ENCODE measurements around the gene VWA3B. TPM values are rescaled to one million over a fixed set of nuclear protein-coding genes. Genes with fewer than 3 reads are reported as not detected.

Gene VWA3B
- total and polyA plus RNA-seq, 2 donors (not counting 3 experiments of a cell fraction or from before 2014, with no cell fraction given), result not detected

DNA sequence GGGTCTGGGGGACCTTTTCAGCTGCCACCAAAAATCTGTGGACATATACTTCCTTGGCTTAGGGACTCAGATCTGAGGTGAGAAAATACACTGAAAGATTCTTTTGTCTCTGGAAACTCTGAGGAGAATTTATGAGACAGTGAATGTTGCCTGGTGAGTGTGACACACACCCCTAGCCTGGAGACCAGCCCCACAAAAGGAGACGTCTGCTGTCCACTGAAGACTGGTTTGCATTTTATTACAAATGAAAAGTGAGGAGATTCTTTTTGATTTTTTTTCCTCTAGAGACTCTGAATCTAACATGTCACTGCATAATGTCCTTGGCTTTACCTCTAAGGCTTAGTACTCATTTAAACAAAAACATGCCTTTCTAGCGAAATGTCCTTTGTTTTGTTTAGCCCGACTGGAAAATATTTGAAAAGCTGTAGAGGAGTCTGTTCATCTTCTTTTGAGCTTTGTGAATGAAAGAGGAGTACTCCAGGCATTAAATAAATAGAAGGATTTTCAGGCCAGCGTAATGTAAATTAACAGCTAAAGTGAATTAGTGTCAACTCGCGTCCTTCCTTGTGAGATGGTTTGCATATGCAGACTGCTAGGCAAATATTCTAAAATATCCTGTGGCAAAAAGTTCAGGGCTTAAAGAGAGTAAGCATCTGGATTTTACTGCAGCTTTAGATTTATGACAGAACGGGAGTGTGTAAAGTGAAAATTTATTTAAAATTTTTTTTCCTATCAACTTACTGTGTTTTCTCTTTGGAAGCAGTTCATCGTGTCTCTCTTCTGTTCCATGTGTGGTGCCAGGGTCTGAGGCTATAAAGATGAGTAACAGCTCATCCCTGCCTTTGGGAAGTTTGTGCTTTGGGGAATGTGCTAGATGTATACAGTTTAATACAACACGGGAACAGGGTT lies 125.4 kb downstream of the VWA3B start:
- DNase-seq (ENCODE audit: low read depth, low spot score) (no peak), FAIRE-seq (no peak)
- ChIA-PET POLR2A (no interaction called here), CTCF (no interaction called here)
- dilution Hi-C loops (cut with MboI; ENCODE audit: extremely low pct_ligation_motif_present, low sequenced_read_pairs), result no loop called here
- Histone ChIP-seq H2AFZ (ENCODE audit: low read depth, low read length) (no peak overlapping the region), H4K20me1 (replicated peaks; ENCODE audit: control insufficient read depth, extremely low read depth, insufficient read depth, low read length) (no peaks in the 10 kb centered on the region), H3K27ac (ENCODE audit: insufficient read depth, low read depth, low read length) (no peak overlapping the region), H3K9me3 (replicated peaks; ENCODE audit: control insufficient read depth, insufficient read depth, low read length) (no peaks in the 10 kb centered on the region), H3K27me3 (ENCODE audit: control insufficient read depth in 2 of 2, insufficient read depth in 2 of 2, low read length in 2 of 2) (peaks cover 0 to 7% of the 10 kb centered on the region in 2 experiments), H3K4me1 (ENCODE audit: control insufficient read depth, extremely low read depth, insufficient read depth, low read length) (no peaks in the 10 kb centered on the region), H3K36me3 (ENCODE audit: control insufficient read depth in 2 of 2, extremely low read depth in 1 of 2, insufficient read depth in 2 of 2, low read length in 2 of 2) (no peaks in the 10 kb centered on the region), H3K4me2 (ENCODE audit: insufficient read depth, low read length) (no peak overlapping the region), H3K4me3 (replicated peaks in 1 of 3; ENCODE audit: insufficient read depth in 1 of 3, low read depth in 1 of 3, low read length in 3 of 3) (no peak overlapping the region), H3K9ac (replicated peaks; ENCODE audit: extremely low read depth, insufficient read depth, low read length) (no peak overlapping the region), H3K9me1 (replicated peaks; ENCODE audit: control insufficient read depth, extremely low read depth, insufficient read depth, low read length) (no peaks in the 10 kb centered on the region), H3K79me2 (ENCODE audit: control insufficient read depth, insufficient read depth, low read length) (no peaks in the 10 kb centered on the region)
- intact Hi-C loops (cut with micrococcal nuclease), result no loop called here
- no TSS peak for BruUV-seq (replicated peaks)
- TF ChIP-seq EZH2 (IDR thresholded peaks at IDR 0.05; ENCODE audit: borderline replicate concordance, low read depth, low read length, severe bottlenecking) (no peak), FOS (IDR thresholded peaks at IDR 0.05; ENCODE audit: borderline replicate concordance, insufficient read depth, low read length) (no peak), CTCF (IDR thresholded peaks at IDR 0.05; ENCODE audit: extremely low read depth in 1 of 2, insufficient read depth in 1 of 2, low read depth in 1 of 2, low read length in 2 of 2) (no peak), JUN (IDR thresholded peaks at IDR 0.05; ENCODE audit: borderline replicate concordance, insufficient read depth, insufficient read length, low read depth) (no peak), MYC (IDR thresholded peaks at IDR 0.05; ENCODE audit: low read depth, low read length) (no peak), POLR2AphosphoS5 (IDR thresholded peaks at IDR 0.05; ENCODE audit: insufficient read depth, low read depth, low read length) (no peak), POLR2A (IDR thresholded peaks at IDR 0.05; ENCODE audit: low read depth, low read length) (no peak), GATA2 (IDR thresholded peaks at IDR 0.05; ENCODE audit: insufficient read depth, insufficient read length, low read depth, low read length) (no peak)
- TF ChIP-seq, protein P1, sequence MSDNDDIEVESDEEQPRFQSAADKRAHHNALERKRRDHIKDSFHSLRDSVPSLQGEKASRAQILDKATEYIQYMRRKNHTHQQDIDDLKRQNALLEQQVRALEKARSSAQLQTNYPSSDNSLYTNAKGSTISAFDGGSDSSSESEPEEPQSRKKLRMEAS (IDR thresholded peaks at IDR 0.05; ENCODE audit: insufficient read depth, insufficient read length), result no peak

Measured in endothelial cell of umbilical vein (primary cell).